NCI-H82 treated with DMSO at 0.1 percent for 48 hours (cell line): ENCODE results near the gene KIRREL3.
A peak's percentile ranks its signal among the peaks of the same experiment; 100 is the strongest.

Source experiments
- DNase-seq: peaks from one replicate; lab custom pipeline; 2025; ENCODE audit not compliant: unreplicated experiment; lab: John Stamatoyannopoulos, UW

Gene KIRREL3

DNA sequence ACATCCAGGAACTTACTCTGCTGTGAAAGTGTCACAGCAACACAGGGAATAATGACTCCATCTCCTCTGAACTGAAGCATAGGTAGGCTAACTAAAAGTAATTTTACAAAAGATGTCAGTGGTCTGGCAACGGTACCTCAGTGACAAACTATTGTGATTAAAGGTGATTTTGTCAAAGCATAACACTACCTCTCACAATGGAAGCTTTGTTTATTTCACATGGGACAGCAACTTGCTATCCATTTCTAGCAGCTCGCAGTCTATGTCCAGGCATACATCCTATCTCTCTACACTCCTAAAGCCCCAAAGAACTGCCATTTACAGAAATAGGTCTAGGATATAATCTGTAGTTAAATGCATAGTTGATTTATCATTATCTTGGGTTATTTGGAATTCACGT, 163.0 kb downstream of the KIRREL3 start:
- DNase-seq, result no peak

- DNase-seq, result no peak
These were observed 166.0 kb downstream of the KIRREL3 start for GRCh38 chr11:126834573-126834972.

DNA sequence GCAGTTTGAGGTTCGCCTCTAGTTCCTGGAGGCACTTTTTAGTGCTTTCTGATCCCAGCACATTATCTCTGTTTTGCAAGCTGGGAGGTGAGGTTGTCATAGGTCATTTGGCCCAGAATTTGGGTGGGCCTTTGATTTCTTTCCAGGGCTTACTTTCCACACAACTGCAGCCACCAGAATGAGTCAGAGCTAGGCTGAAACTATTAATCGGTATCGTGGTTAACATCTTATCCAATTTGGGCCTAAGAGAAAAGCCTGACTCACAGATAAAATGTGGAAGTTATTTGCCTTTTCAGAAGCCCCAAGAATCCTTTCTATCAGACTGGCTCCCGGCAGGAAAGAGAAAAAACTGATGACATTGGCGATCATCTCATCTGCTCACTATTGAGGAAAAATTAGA, 166.4 kb downstream of the KIRREL3 start:
- DNase-seq, result no peak

- DNase-seq, result peak; percentile 56
These were observed 167.5 kb downstream of the KIRREL3 start for GRCh38 chr11:126833065-126833464.

GRCh38 chr11:126832387-126832786, 168.2 kb downstream of the KIRREL3 start:
- DNase-seq, result no peak

DNA sequence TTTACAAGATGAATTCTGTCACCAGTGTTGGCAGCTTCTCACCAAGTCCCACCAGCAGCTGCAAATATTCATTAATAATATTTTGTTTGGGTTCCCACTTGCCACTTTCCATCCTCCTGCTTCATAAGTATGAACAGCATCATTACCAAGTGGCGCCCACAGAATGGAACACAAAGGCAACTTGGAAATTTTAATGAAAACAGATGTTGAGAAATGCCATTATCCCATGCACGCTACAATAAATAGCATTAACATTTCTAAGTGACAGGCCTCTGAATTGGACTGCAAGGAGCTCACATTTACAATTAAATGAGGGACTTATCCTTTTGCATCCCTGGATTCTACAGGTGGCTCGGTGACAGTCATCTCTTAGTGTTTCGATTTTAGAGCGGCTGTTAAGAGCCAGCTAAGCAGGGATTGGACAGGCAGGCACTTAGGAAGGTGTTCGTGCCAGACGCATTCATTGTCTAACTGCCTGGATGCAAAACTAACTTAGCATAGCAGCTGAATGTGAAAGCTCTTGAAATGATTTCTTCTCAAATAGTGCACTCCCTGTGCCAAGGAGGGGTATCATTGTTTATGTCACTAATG, 170.3 kb downstream of the KIRREL3 start:
- DNase-seq, result peak; percentile 35

DNA sequence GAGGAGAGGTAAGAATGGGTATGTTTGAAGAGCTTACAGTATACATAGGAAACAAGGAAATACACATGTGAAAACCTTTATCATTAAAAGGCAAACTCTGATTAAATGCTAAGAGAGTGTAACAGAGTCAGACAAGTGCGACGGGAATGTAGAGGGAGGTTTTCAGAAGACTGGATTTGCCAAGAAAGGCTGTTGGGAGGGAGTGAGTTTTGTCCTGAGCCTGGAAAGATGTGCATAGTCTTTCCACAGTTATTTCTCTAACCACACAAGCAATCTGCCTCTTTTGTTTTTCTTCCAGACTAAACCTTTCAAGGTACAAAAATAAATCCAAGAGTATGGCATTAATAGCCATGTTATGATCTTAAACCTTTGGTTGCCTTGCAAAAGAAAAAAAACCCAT, 170.9 kb downstream of the KIRREL3 start:
- no peak for DNase-seq

GRCh38 chr11:126824035-126824607, 176.4 kb downstream of the KIRREL3 start:
- no peak for DNase-seq

DNA sequence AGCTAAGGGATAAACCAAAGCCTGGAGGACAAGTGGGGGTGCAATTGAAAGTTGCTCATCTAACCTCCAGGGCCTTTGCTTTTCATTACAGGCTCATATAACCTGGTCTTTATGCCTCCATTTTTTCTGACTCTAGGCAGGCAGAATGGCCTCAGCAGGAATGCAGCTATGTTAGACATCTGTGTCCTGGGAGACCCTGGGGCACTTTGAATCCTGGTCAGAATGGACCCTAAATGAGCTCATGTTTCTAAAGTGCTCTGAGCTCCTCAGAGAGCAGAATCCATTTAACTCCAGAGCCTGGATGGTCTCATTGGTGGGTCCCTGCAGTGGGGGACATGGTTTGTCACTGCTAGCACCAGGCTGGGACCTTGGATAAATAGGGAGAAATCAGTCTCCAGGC, 177.3 kb downstream of the KIRREL3 start:
- no peak for DNase-seq

GRCh38 chr11:126821827-126822226, 178.7 kb downstream of the KIRREL3 start:
- no peak for DNase-seq

DNA sequence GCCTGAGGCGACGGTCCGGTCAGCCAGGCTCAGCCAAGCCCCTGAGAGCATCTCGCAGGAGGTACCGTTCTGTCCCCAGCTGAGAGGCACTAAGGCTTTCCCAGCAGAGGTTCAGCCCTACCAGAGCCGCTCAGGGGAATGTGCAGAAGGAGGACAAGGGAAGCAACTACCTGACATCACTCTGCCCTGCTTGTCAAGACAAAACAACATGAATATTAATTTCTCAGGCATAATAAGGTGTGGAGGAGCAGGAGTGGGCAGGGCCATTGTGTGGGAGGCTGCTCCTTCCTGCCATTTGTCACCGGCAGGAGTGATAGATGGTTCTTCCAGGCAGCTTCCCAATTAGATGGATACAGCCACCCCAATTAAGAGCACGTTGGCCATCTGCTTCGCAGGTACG, 181.4 kb downstream of the KIRREL3 start:
- DNase-seq, result no peak

DNA sequence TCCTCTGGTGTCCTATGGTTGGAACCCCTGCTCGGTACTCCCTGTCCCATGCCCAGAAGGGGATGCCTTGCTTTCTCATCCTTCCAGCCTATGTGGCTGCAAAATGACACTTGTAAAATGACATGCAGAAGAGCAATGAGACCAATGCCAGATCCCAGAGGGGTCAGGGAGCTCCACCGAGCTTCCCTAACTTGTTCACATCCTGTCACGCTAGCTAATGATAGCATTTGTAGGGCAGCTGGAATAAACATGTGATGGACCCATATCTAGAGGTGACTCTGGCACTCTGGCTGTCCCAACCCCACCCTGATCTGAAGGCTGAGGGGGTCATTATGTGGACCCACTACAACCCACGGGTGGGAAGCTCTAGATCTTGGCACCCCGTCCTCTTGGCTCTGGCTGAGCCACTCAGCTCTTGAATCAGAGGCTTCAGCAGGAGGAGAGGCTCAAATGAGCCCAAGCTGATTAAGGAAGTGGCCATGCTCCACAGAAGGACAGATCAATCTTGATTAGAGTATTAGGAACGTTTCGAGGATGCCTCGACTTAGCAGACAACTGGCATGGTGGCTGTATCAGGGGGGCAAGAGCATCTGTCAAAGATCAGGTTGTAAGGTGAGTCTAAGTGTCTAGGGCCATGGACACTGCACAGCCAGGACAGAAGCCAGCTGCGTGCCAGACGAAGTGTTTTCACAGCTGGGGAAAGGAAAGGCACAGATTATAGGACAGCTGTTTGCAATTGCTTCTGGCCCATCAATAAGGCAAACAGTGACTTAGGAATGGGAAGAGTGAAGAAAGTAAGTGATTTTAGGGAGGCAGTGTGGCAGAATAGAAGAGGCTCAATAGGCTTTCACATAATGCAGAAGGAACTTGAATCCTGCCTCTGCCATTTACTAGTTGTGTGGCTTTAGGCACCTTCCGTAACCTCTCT, 182.8 kb downstream of the KIRREL3 start:
- DNase-seq, result peak; percentile 66

GRCh38 chr11:126817096-126817495, 183.5 kb downstream of the KIRREL3 start:
- no peak for DNase-seq

DNA sequence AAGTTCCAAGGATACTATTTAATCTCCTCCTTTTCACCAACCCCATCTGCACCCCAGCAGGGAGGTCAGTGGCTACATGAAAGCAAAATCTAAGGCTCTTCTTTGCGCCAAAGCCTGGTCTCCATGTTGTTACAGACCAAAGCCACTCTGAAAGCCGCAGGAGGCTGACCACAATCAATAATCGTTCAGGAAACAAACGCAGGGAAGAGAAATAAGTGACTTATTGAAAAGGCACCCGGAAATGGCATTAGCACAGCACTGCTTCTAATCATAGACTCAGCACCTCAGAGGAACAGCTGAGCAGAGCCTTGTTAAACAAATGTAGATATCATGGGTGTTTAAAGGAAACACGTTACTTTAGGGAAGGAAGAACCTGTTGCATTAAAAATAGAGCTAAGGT, 183.9 kb downstream of the KIRREL3 start:
- no peak for DNase-seq

- DNase-seq, result no peak
These were observed 185.5 kb downstream of the KIRREL3 start for GRCh38 chr11:126815111-126815510.

DNA sequence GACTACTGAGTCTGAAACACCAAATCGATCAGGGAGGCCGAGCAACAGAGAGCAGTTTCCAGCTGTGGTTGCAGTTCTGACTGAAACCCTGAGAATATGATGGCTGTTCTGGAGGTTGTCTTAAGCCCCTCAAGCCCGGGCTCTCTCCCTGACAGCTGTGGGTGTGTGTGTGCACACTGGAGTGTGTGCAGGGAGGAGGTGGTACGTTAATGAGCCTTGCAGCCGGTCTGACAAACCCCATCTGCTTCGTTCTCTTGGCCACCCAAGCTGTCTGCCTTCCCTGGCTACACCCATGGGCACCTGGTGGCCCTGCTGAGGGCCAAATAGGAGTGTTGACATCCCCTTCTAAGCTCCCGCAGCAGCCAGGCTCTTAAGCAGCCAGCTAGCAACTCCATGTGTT, 189.8 kb downstream of the KIRREL3 start:
- peak; percentile 64 for DNase-seq

DNA sequence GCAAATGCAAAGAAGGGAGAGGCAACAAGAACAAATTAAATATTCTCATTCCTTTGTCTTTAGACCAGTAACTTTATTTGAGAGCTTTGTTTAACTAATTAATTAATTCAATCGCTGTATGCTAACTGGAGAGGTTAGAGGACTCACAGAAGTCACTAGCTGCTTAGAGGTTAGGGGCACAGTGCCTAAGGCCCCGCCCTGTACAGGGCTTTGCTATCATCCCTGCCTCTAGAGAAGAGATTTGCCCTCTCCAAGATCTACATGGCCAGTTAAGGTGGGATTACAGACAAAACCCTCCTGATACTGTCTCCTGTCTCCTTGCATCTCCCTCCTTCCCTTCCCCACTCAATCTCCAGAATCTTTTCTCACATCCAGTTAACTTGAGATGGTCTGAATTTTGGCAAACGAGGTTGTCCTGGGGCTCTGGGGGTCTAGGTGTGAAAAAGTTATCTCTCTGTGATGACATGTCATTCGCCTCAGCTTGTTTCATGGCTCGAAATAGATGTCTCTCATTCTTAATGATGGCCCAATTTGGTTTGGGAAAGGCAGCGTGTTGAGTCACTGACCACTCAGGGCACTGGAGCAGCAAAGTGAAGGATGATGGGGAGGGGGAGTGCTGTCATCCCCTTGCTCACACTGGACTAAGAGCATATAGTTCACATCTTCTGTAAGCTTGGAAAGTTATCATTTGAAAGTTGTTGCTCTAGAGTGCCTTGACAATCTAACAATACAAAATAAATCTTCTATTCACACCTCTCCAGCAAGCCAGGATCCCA, 190.9 kb downstream of the KIRREL3 start:
- DNase-seq, result no peak

DNA sequence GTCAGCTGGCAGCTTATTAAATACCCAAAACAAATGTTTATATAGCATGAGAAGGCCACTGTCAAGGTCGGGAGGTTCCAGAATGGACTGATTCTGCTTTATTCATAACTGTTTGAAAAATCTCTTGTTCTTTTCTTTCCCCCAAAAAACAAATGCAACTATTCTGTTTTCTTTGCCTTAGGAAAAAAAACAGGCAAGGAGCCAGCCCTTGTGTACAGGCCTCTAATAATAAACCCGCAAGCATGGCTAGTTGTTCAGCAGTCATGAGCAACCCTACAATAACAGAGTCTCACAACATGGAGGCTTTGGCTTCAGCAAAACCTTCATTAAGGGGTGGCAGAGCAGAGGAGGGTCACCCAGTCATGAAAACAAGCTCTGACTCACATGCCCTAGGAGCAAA, 191.7 kb downstream of the KIRREL3 start:
- no peak for DNase-seq

- DNase-seq, result no peak
These were observed 192.3 kb downstream of the KIRREL3 start for GRCh38 chr11:126808296-126808695.

GRCh38 chr11:126805870-126806269, 194.7 kb downstream of the KIRREL3 start:
- DNase-seq, result no peak

DNA sequence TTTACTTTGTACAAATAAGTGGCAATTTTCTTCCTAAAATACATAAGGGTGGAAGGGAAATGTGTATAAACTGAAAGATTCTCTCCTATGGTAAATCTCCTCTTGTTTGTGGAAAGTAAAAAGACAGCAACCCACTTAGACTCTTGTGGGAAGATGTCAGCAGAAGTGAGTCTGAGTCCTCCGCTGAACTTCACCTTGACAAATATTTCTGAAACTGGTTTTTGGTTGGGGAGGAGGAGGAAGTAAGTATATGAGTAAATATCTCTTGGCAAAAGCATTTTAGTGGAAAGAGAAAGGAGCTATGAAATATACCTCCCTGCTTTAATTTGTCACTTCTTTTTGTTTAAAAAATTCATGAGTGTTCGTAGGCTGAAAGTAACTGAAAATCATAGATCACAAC, 196.2 kb downstream of the KIRREL3 start:
- DNase-seq, result no peak
